SK-N-MC (cell line): ENCODE data around the gene NDFIP1.

Source experiments
- EZH2 ChIP-seq: fragments of 200-600 bp; sonication (generic); IDR thresholded peaks from one replicate; pipeline ENCODE4 v1.6.1; 2017; ENCODE audit warnings: antibody characterized with exemption
- POLR2AphosphoS5 ChIP-seq: IDR thresholded peaks from 2 replicates; pipeline ENCODE4 v1.6.1; 2012; ENCODE audit warnings: mild to moderate bottlenecking, low read depth, low read length, borderline replicate concordance

DNA sequence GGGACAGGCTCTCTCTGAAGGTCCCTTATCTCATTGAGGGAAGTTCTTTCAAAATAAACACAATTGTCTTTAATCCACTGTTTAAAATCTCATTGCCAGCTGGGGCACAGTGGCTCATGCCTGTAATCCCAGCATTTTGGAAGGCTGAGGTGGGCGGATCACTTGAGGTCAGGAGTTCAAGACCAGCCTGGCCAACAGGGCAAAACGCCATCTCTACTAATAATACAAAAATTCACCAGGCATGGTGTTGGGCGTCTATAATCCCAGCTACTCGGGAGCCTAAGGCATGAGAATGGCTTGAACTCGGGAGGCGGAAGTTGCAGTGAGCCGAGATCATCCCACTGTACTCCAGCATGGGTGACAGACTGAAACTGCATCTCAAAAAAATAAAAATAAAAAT, 8.3 kb upstream of the NDFIP1 start:
- TF ChIP-seq POLR2AphosphoS5 = no peak
- TF ChIP-seq EZH2 = no peak
